ENCODE results near the gene DCANP1. TPM values are rescaled to one million over a fixed set of nuclear protein-coding genes. Genes with fewer than 3 reads are reported as not detected.

The DCANP1 gene
- total and polyA plus RNA-seq, 9 of the 15 experiments (the other 6 are each of a cell fraction or from before 2014, with no cell fraction given) = not detected

GRCh38 chr5:135441350-135441831 lies 5.8 kb downstream of the DCANP1 start:
- in situ Hi-C loops (cut with MboI) (no loop called here), intact Hi-C loops (cut with micrococcal nuclease) (no loop called here)
- no peak for FAIRE-seq
- Histone ChIP-seq H3K79me2 (ENCODE audit: control insufficient read depth, insufficient read depth, low read length) (no peaks in the 10 kb centered on the region), H3K36me3 (ENCODE audit: control insufficient read depth, insufficient read depth, low read length) (no peaks in the 10 kb centered on the region), H4K20me1 (replicated peaks; ENCODE audit: control insufficient read depth, insufficient read depth, low read length) (no peaks in the 10 kb centered on the region), H3K4me2 (ENCODE audit: insufficient read depth, low read length) (no peak overlapping the region), H3K27ac (ENCODE audit: extremely low read depth, low read depth, low read length) (no peak overlapping the region), H3K9me1 (ENCODE audit: control insufficient read depth, insufficient read depth, low read length) (no peaks in the 10 kb centered on the region), H3K9me3 (replicated peaks; ENCODE audit: control insufficient read depth, insufficient read depth, low read depth, low read length) (no peaks in the 10 kb centered on the region), H3K27me3 (ENCODE audit: control insufficient read depth in 2 of 2, insufficient read depth in 2 of 2, low read length in 2 of 2) (no peaks in the 10 kb centered on the region), H3K9ac (ENCODE audit: insufficient read depth in 1 of 2, low read depth in 2 of 2, low read length in 2 of 2) (peak overlapping the region in 1 of 2 experiments; percentile 16; a peak in 1 of 4 replicates), H3K4me1 (replicated peaks in 1 of 2; ENCODE audit: control insufficient read depth in 2 of 2, insufficient read depth in 2 of 2, low read length in 2 of 2) (peaks cover 23 to 30% of the 10 kb centered on the region in 2 experiments), H3K4me3 (no peak overlapping the region), H2AFZ (ENCODE audit: low read depth, low read length) (0 out of 2 replicates have a peak overlapping the region, but pooled peaks have one; percentile 5)
- no peak for DNase-seq (ENCODE audit: extremely low read depth in 1 of 4, low spot score in 3 of 4)
- ChIA-PET POLR2A (interaction anchor here (0.6 to 1.4 kb wide), 3 partner anchors 11 to 790 kb away, joined by 3 to 4 read pairs (median 4); no protein-coding TSS in a partner anchor), CTCF (ENCODE audit: low intra/inter-chr PET ratio) (no interaction called here)
- no peak for ATAC-seq
- BruUV-seq (replicated peaks) = no TSS peak
- 45% methylated on average over 9 of the region's 11 CpGs for WGBS (ENCODE audit: insufficient coverage, low coverage, missing lambda C conversion rate)
- TF ChIP-seq TFE3 (CRISPR knock-in tag; IDR thresholded peaks at IDR 0.05) = no peak
- no peak for TF ChIP-seq NONO (IDR thresholded peaks at IDR 0.05; ENCODE audit: low read depth in 2 of 2, low read length in 1 of 2)
- TF ChIP-seq NELFE (IDR thresholded peaks at IDR 0.05; ENCODE audit: insufficient read depth, insufficient read length) = no peak
- TF ChIP-seq CHAMP1 (IDR thresholded peaks at IDR 0.05) = no peak
- no peak for TF ChIP-seq AFF1 (IDR thresholded peaks at IDR 0.05; ENCODE audit: low read depth in 1 of 2, partially characterized antibody in 2 of 2)
- TF ChIP-seq KHSRP (IDR thresholded peaks at IDR 0.05) = no peak
- TF ChIP-seq NCOR1 (IDR thresholded peaks at IDR 0.05) = no peak
- TF ChIP-seq ESRRB (CRISPR knock-in tag; IDR thresholded peaks at IDR 0.05; ENCODE audit: borderline replicate concordance) = no peak
